IMR-90 (cell line): ENCODE measurements around the gene KRT222. TPM values are rescaled to one million over a fixed set of nuclear protein-coding genes. Genes with fewer than 3 reads are reported as not detected.

ENCODE experiments used
- ATAC-seq: fragments of 200-7000 bp; cut with Tn5 transposase; 2 replicates; pipeline ENCODE4 v1.9.1; 2020; ENCODE audit warnings: low read depth, mild to moderate bottlenecking, moderate library complexity
- BruUV-seq: library from RNA; stranded (reverse); fragments of 400-500 nt; replicated peaks from 2 replicates; lab custom pipeline; 2021; lab: Mats Ljungman, UMichigan
- CTCF ChIA-PET: fragments of 300-600 bp; formaldehyde crosslinking; extraction: SDS; loops from one replicate; lab custom pipeline; 2021; ENCODE audit warnings: antibody characterized with exemption; lab: Yijun Ruan, JAX
- POLR2A ChIA-PET: fragments of 300-600 bp; sonication (Branson Sonifier 250); formaldehyde crosslinking; loops from one replicate; lab custom pipeline; 2022; ENCODE audit warnings: antibody characterized with exemption; ENCODE audit not compliant: unreplicated experiment; lab: Charles Lee
- DNase-seq: peaks from one replicate; pipeline ENCODE4 v3.0.0; 2013
- H2AFZ ChIP-seq: replicated peaks from 2 replicates; pipeline ENCODE3; 2013; ENCODE audit warnings: low read length, mild to moderate bottlenecking; ENCODE audit not compliant: poor library complexity
- H2AK5ac ChIP-seq: 2 replicates; pipeline ENCODE4 v1.6.1; 2013; ENCODE audit warnings: low read depth, low read length, inconsistent platforms
- H2AK9ac ChIP-seq: replicated peaks from 2 replicates; pipeline ENCODE3; 2013; ENCODE audit warnings: mild to moderate bottlenecking, low read depth, low read length, moderate library complexity; ENCODE audit not compliant: poor library complexity
- H2BK120ac ChIP-seq: 2 replicates; pipeline ENCODE4 v1.6.1; 2013; ENCODE audit warnings: low read depth, low read length, inconsistent platforms
- H2BK15ac ChIP-seq: 3 replicates; pipeline ENCODE4 v1.6.1; 2013; ENCODE audit warnings: low read depth, low read length, inconsistent platforms
- H2BK20ac ChIP-seq: 2 replicates; pipeline ENCODE4 v1.6.1; 2013; ENCODE audit warnings: low read depth, mild to moderate bottlenecking, inconsistent platforms, low read length, moderate library complexity
- H2BK5ac ChIP-seq: 2 replicates; pipeline ENCODE4 v1.6.1; 2013; ENCODE audit warnings: mild to moderate bottlenecking, low read depth, low read length, inconsistent platforms; ENCODE audit not compliant: poor library complexity, severe bottlenecking
- H3K14ac ChIP-seq: replicated peaks from 2 replicates; pipeline ENCODE4 v1.6.1; 2013; ENCODE audit warnings: low read depth, low read length, inconsistent platforms
- H3K18ac ChIP-seq: 2 replicates; pipeline ENCODE4 v1.6.1; 2013; ENCODE audit warnings: low read depth, low read length, control low read depth
- H3K23ac ChIP-seq: 2 replicates; pipeline ENCODE4 v1.6.1; 2013; ENCODE audit warnings: low read depth, low read length, inconsistent platforms
- H3K27ac ChIP-seq: 2 replicates; pipeline ENCODE4 v1.5.1; 2013; ENCODE audit warnings: mild to moderate bottlenecking, control low read depth, low read length; ENCODE audit not compliant: insufficient read depth
- H3K27me3 ChIP-seq: 2 replicates; pipeline ENCODE4 v1.6.1; 2013; ENCODE audit warnings: low read length; ENCODE audit not compliant: control insufficient read depth, insufficient read depth
- H3K36me3 ChIP-seq: 2 replicates; pipeline ENCODE4 v1.6.1; 2013; ENCODE audit warnings: low read length, mixed read lengths; ENCODE audit not compliant: control insufficient read depth, insufficient read depth
- H3K4ac ChIP-seq: 2 replicates; pipeline ENCODE4 v1.6.1; 2013; ENCODE audit warnings: low read depth, low read length, inconsistent platforms
- H3K4me1 ChIP-seq: 2 replicates; pipeline ENCODE4 v1.6.1; 2013; ENCODE audit warnings: low read length, mixed read lengths; ENCODE audit not compliant: control insufficient read depth, insufficient read depth
- H3K4me2 ChIP-seq: 2 replicates; pipeline ENCODE4 v1.6.1; 2013; ENCODE audit warnings: low read depth, mild to moderate bottlenecking, control low read depth, low read length, moderate library complexity
- H3K4me3 ChIP-seq: 2 replicates; pipeline ENCODE4 v1.5.1; 2013; ENCODE audit warnings: low read depth, mild to moderate bottlenecking, control low read depth, low read length, moderate library complexity; ENCODE audit not compliant: insufficient read depth
- H3K56ac ChIP-seq: 2 replicates; pipeline ENCODE4 v1.6.1; 2013; ENCODE audit warnings: low read length, inconsistent platforms; ENCODE audit not compliant: insufficient read depth; ENCODE audit errors: extremely low read depth
- H3K79me1 ChIP-seq, 2 experiments: 2 replicates each; pipeline ENCODE4 v1.6.1; 2013; ENCODE audit warnings: low read length in 2 of 2, inconsistent platforms in 1 of 2, low read depth in 1 of 2
- H3K9ac ChIP-seq: 2 replicates; pipeline ENCODE4 v1.6.1; 2013; ENCODE audit warnings: low read depth, low read length, control low read depth
- H3K9me1 ChIP-seq: 2 replicates; pipeline ENCODE4 v1.6.1; 2013; ENCODE audit warnings: low read length, inconsistent platforms; ENCODE audit not compliant: insufficient read depth
- H3K9me3 ChIP-seq: 2 replicates; pipeline ENCODE4 v1.6.1; 2013; ENCODE audit warnings: low read length; ENCODE audit not compliant: control insufficient read depth, insufficient read depth
- H4K20me1 ChIP-seq: 2 replicates; pipeline ENCODE4 v1.6.1; 2013; ENCODE audit warnings: low read length, inconsistent platforms; ENCODE audit not compliant: insufficient read depth
- H4K5ac ChIP-seq: 2 replicates; pipeline ENCODE4 v1.6.1; 2013; ENCODE audit warnings: mild to moderate bottlenecking, low read depth, low read length, control low read depth
- H4K8ac ChIP-seq, 2 experiments: 2 replicates each; pipeline ENCODE4 v1.6.1; 2013; ENCODE audit warnings: low read depth in 2 of 2, low read length in 2 of 2, control low read depth in 1 of 2, inconsistent platforms in 1 of 2
- H4K91ac ChIP-seq: 2 replicates; pipeline ENCODE4 v1.6.1; 2013; ENCODE audit warnings: low read depth, low read length, inconsistent platforms; ENCODE audit not compliant: insufficient read depth
- CHD1 ChIP-seq: IDR thresholded peaks from 2 replicates; pipeline ENCODE4 v1.6.1; 2012; ENCODE audit warnings: low read depth, low read length, improper control_type of control experiment
- MAZ ChIP-seq: IDR thresholded peaks from 2 replicates; pipeline ENCODE4 v1.6.1; 2012; ENCODE audit warnings: low read depth, mild to moderate bottlenecking, low read length, improper control_type of control experiment, moderate library complexity, borderline replicate concordance
- MXI1 ChIP-seq: IDR thresholded peaks from 2 replicates; pipeline ENCODE4 v1.6.1; 2012; ENCODE audit warnings: low read depth, mild to moderate bottlenecking, low read length, moderate library complexity, borderline replicate concordance
- RAD21 ChIP-seq: IDR thresholded peaks from 2 replicates; pipeline ENCODE4 v1.6.1; 2012; ENCODE audit warnings: low read length, improper control_type of control experiment
- RFX5 ChIP-seq: IDR thresholded peaks from 2 replicates; pipeline ENCODE4 v1.8.0; 2012; ENCODE audit warnings: low read depth, mild to moderate bottlenecking, low read length, moderate library complexity
- SMC3 ChIP-seq: fragments of 150-350 bp; IDR thresholded peaks from 2 replicates; pipeline ENCODE4 v1.6.1; 2016; ENCODE audit warnings: low read depth, mild to moderate bottlenecking, antibody characterized with exemption, low read length, moderate library complexity
- WGBS, 2 experiments: methylation state at CpG; one replicate each; pipeline versions ENCODE4 v1.1.5 to v1.1.7; 2013; ENCODE audit warnings: missing lambda C conversion rate in 2 of 2; ENCODE audit not compliant: insufficient read length in 1 of 2; ENCODE audit errors: extremely low coverage in 2 of 2; 5-methylcytosine and 5-hydroxymethylcytosine counted together
- dilution Hi-C: fragments of 300-500 bp; cut with HindIII; formaldehyde crosslinking; loops from one replicate; pipeline ENCODE4 v1.14.3; 2018; ENCODE audit warnings: low sequenced_read_pairs; ENCODE audit not compliant: unreplicated experiment
- in situ Hi-C: fragments of 300-500 bp; cut with MboI; formaldehyde crosslinking; loops from 3 replicates; pipeline ENCODE4 v1.14.3; 2019; ENCODE audit warnings: low sequenced_read_pairs, inconsistent platforms, mixed read lengths
- intact Hi-C: fragments of 100-400 bp; cut with micrococcal nuclease; formaldehyde crosslinking; loops from 2 replicates; pipeline ENCODE4 v1.10.0; 2022
- polyA plus RNA-seq, 3 experiments: library from polyadenylated mRNA; depleted of rRNA; stranded (reverse); fragments of >200 nt; gene quantifications; 2 replicates each; pipeline ENCODE4 v1.2.3, GENCODE V29; 2012; ENCODE audit warnings: low replicate concordance in 1 of 3
- total RNA-seq: library from RNA; depleted of rRNA; stranded (reverse); fragments of >200 nt; gene quantifications from 2 replicates; pipeline ENCODE4 v1.2.3, GENCODE V29; 2012
- TF ChIP-seq, protein P1 (sequence below): fragments of 150-350 bp; IDR thresholded peaks from 2 replicates; pipeline ENCODE4 v1.6.1; 2016; ENCODE audit warnings: low read depth, mild to moderate bottlenecking, low read length, moderate library complexity, borderline replicate concordance

The KRT222 gene
- total and polyA plus RNA-seq, 2 of the 4 experiments (the other 2 are of a cell fraction): not detected

DNA sequence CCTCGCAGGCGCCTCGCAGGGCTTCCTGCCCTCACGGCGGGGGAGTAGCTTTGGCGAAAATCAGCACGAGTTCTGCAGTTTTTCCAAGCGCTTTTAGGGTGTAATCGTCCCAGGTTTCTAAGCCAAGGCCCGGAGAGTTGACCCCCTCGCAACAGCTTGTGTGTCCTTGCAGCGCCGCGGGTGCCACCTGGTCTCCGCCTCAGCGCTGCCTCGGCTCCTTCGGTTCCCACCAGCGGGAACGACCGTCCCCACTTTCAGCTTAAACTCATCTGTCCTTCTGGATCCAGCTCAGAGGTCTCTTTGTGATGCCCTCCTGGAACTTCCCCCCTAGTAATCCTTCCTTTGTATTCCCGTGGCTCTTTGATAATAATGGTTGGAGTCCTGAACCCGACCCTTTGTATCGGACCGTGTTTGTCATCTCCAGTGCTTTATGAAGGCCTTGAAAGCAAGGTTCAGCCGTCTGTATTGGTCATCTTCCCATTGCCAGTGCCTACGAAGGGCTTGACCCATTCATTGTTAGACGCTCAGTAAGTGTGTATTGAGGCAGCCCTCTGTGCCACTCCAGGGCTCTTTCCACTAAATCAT is 16.5 kb downstream of the KRT222 start:
- no peaks in the 10 kb centered on the region for H3K9me3 ChIP-seq
- ChIA-PET CTCF (interaction anchor here (0.7 kb wide), 1 partner anchor 661 kb away, joined by 3 read pairs; no protein-coding TSS in a partner anchor), POLR2A (no interaction called here)
- peak overlapping the region; percentile 95 for H3K4ac ChIP-seq
- peak overlapping the region; percentile 88 for H2BK120ac ChIP-seq
- peak overlapping the region; percentile 90 for H3K14ac ChIP-seq
- peak overlapping the region; percentile 71 for H2AK5ac ChIP-seq
- peak overlapping the region; percentile 93 for H2BK5ac ChIP-seq
- peak; percentile 33; the same call in 1 of the 2 replicates for TF ChIP-seq MXI1
- TF ChIP-seq MAZ: 0 out of 2 replicates have a peak, but pooled peaks have one; percentile 7
- TF ChIP-seq SMC3: no peak
- TF ChIP-seq RFX5: no peak
- TF ChIP-seq RAD21: no peak
- TF ChIP-seq, protein P1, sequence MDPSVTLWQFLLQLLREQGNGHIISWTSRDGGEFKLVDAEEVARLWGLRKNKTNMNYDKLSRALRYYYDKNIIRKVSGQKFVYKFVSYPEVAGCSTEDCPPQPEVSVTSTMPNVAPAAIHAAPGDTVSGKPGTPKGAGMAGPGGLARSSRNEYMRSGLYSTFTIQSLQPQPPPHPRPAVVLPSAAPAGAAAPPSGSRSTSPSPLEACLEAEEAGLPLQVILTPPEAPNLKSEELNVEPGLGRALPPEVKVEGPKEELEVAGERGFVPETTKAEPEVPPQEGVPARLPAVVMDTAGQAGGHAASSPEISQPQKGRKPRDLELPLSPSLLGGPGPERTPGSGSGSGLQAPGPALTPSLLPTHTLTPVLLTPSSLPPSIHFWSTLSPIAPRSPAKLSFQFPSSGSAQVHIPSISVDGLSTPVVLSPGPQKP: no peak
- TF ChIP-seq CHD1: no peak
- no peak overlapping the region; the same call in 1 of the 2 replicates for H2BK20ac ChIP-seq
- peak overlapping the region; percentile 94 for H3K27ac ChIP-seq
- in situ Hi-C loops (no loop called here), dilution Hi-C loops (no loop called here), intact Hi-C loops (loop anchor here (1.0 to 5.0 kb wide), 2 partner anchors 143 to 899 kb away; no protein-coding TSS in a partner anchor)
- H3K9me1 ChIP-seq: peaks cover 6% of the 10 kb centered on the region; the same call in 1 of the 2 replicates
- peak overlapping the region; percentile 99 for H2AFZ ChIP-seq
- H3K4me3 ChIP-seq: peak overlapping the region; percentile 93
- peak overlapping the region; percentile 96 for H3K56ac ChIP-seq
- peak overlapping the region; percentile 92 for H2AK9ac ChIP-seq
- peak overlapping the region; percentile 9; the same call in 1 of the 3 replicates for H2BK15ac ChIP-seq
- peak; percentile 46 for ATAC-seq
- H3K79me1 ChIP-seq: peaks cover 25 to 39% of the 10 kb centered on the region in 2 experiments
- H3K27me3 ChIP-seq: no peaks in the 10 kb centered on the region
- peak overlapping the region; percentile 58 for H3K18ac ChIP-seq
- H4K5ac ChIP-seq: peak overlapping the region; percentile 95
- H3K9ac ChIP-seq: peak overlapping the region; percentile 99
- H3K4me2 ChIP-seq: peak overlapping the region; percentile 91
- H4K91ac ChIP-seq: peak overlapping the region; percentile 70
- H4K20me1 ChIP-seq: no peaks in the 10 kb centered on the region; the same call in 1 of the 2 replicates
- WGBS, 2 experiments: 3% methylated on average over 20 of the region's 28 CpGs; no CpG with 5 or more reads in 1 of the 2 experiments
- peak overlapping the region; percentile 91 to 99 for H4K8ac ChIP-seq
- H3K23ac ChIP-seq: peak overlapping the region; percentile 92
- no TSS peak for BruUV-seq
- peak; percentile 19 for DNase-seq
- H3K4me1 ChIP-seq: peaks cover 5% of the 10 kb centered on the region
- H3K36me3 ChIP-seq: peaks cover 2% of the 10 kb centered on the region; the same call in 1 of the 2 replicates
